HS-27A (cell line): ENCODE data around the gene ACER3.
"Not testable (repeated sequence)": the region's sequence is repeated elsewhere in the genome, so short reads cannot be mapped to it uniquely, and the experiment has no call there.

ENCODE experiments used
- DNase-seq: peaks from one replicate; pipeline ENCODE4 v3.0.0-alpha.2; 2012; ENCODE audit warnings: low read depth, missing footprints

The ACER3 gene

DNA sequence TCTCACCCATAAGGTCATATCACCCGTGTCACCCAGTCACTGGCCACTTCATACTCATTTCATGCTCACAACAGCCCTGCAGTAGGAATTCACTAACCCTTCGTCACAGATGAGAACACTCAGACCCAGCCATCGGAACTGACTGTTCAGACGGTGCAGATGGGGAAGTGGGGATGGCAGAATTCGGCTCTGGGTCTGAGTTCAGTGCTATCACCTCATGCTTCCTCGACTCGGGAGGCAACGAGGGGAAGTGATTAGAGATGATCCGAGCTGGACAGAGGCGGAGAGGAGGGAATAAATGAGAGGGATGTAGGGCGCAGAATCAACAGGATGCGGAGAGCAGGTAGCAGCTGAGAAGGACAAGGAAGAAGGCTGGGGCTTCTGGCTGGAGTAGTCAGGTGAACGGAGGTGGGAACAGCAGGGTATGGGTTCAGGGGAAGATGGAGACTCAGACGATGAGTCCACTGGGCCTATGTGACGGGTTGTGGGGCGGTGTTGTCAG, 178.2 kb downstream of the ACER3 start:
- no peak for DNase-seq

- no peak for DNase-seq
Observed at GRCh38 chr11:77039491-77040400, 179.0 kb downstream of the ACER3 start.

- DNase-seq: no peak
Observed at GRCh38 chr11:77040401-77040777, 179.7 kb downstream of the ACER3 start.

- DNase-seq: no peak
Observed at GRCh38 chr11:77040889-77041288, 180.2 kb downstream of the ACER3 start.

DNA sequence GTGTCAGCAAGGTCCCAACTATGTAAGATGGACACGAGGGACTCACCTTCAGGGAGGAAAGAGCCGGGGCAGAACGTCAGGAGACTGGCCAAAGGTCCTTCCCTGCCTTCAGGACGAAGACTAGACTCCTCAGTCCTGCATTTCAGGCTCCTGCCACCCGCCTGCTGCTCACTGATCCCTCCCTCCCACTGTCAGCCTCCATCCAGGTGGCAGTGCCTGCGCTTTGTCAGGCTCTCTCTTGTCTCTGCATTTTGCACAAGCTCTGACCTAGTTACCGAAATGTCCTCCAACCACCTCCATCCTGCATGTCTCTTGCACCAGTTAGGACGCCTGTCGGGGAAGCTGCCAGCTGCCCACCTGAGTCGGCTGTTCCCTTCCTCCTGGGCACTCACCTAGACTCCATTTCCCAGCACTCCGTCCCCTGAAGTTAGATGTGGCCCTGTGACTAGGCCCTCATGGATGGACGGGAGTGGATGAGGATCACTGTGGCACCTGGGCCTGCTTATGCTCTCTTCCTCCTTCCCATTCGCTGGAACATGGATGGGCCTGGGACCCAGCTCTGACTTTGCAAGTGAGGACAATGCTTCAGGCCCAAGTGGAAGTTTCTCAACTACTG, 181.5 kb downstream of the ACER3 start:
- no peak for DNase-seq

DNA sequence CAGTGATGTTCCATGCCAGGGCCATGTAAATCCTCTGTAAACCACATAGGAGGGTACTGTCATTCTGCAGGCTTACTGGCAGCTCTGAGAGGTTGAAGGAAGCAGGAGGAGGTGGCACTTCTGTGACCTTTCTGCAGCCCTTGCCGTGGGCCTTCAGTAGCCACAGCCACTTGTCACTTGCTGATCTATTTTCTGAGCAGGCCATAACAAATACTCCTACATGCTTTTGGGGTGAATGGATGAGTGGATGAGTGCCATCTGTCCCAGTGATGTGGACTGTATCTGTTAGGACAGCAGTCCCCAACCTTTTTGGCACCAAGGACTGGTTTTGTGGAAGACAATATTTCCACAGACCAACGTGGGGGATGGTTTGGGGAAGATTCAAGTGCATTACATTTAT, 183.6 kb downstream of the ACER3 start:
- no peak for DNase-seq

DNA sequence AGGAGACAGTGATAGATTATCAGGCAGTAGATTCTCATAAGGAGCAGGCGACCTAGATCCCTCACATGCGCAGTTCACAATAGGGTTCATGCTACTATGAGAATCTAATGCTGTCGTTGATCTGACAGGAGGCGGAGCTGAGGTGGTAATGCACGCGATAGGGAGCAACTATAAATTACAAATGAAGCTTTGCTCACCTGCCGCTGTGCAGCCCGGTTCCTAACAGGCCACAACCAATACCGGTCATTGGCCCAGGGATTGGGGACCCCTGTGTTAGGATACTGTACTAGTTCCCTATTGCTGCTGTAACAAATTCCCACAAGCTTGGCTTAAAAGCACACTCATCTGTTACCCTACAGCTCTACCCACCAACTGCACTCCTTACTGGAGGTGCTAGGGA, 184.2 kb downstream of the ACER3 start:
- no peak for DNase-seq

DNA sequence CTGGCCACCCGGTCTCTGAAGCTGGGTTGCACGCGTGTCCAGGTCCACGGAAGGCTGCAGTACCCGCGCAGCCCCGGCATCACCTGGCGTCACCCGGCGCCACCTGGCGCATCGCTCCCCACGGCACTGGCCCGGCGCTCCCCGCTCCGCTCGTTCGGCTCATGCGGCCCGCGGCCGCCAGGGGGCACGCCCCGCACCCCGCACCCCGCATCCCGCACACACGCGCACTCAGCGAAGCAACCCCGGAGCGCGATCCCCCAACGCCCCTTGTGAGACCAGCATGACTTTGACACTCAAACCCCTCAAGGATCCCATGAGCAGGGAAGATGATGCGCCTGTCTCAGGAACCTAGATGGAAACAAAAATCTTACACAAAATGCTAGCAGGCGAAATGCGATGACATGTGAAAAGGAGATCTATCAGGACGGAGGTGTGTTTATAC, 185.4 kb downstream of the ACER3 start:
- DNase-seq: no peak

- DNase-seq: peak; percentile 95
Observed at GRCh38 chr11:77047007-77047927, 186.5 kb downstream of the ACER3 start.

- not testable (repeated sequence) for DNase-seq
Observed at GRCh38 chr11:77047928-77048446, 187.3 kb downstream of the ACER3 start.

DNA sequence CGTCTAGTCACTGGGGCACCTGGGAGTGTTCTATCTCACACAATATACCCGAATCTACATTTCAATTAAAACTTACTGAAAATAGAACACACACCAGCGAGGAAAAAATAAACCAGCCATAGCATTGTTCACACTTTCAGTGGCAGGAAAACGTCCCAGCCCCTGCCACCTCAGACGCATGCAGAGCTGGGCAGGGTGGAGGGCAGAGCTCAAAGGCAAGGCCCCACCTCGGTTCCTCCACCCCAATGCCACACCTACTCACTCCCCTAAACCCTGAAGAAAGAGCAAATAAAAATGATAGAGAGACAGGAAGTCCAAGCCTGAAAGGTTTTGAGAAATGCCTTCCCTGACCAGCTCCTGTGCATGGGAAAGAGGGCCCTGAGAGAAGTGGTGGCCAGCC, 188.3 kb downstream of the ACER3 start:
- no peak for DNase-seq

- no peak for DNase-seq
Observed at GRCh38 chr11:77051511-77051910, 190.8 kb downstream of the ACER3 start.

GRCh38 chr11:77052518-77052917, 191.8 kb downstream of the ACER3 start:
- no peak for DNase-seq

DNA sequence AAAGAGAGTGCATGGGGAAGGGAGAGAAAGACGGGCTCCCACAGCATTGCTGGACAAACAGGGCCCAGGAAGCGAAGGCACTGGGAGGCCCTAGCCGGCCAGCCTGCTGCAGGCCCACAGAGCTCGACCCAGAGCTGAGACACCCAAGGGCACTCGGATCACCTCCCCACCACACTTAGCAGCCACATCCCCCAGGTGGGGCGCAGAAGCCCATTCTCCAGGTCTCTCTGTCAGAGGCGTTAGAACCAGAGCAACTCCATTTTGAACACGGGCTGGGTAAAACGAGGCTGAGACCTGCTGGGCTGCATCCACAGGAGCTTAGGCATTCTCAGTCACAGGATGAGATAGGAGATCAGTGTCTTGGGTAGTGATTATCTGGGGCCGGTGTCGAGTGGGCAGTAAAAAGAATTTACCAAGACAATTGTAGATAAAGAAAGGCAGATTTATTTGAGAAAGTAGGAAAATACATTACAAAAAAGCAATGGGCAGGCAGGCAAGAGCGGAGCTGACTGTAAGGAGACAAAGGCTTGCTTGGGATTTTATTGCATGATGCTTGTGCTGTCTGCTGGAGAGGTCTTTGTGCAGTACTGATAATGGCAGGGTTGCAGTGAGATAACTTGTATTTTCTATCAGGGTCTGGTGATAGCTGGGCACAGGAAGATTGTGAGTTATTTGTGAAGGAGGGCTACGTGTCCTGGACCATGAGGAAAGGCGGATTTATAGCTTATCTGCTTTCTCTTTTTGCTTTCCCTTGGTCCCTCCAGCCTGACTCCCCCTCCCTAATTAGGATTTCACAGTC, 192.7 kb downstream of the ACER3 start:
- DNase-seq: no peak

GRCh38 chr11:77054084-77054483, 193.4 kb downstream of the ACER3 start:
- no peak for DNase-seq

DNA sequence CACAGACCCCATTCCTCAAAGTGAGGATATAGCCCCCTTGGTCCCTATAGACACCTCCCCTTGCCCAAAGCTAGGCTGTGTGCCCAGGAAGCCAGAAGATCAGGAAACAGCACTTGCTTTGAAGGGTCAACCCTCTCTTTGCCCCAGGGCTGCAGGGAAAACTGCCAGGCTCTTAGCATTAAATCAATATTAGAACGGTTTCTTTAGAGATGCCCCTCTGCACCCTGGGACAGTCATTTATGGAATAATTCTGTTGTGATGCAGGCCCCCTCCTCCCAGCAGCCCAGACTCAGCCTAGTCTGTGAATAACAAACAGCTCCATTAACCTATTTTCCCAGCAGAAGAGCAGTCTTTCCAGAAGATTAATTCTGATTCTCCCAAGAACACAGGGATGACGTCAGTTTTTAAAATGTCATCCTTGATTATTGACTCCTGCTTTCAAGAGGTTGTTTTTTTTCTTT, 194.4 kb downstream of the ACER3 start:
- DNase-seq: no peak

GRCh38 chr11:77055913-77056312, 195.2 kb downstream of the ACER3 start:
- no peak for DNase-seq

- DNase-seq: no peak
Observed at GRCh38 chr11:77056814-77057402, 196.2 kb downstream of the ACER3 start.

DNA sequence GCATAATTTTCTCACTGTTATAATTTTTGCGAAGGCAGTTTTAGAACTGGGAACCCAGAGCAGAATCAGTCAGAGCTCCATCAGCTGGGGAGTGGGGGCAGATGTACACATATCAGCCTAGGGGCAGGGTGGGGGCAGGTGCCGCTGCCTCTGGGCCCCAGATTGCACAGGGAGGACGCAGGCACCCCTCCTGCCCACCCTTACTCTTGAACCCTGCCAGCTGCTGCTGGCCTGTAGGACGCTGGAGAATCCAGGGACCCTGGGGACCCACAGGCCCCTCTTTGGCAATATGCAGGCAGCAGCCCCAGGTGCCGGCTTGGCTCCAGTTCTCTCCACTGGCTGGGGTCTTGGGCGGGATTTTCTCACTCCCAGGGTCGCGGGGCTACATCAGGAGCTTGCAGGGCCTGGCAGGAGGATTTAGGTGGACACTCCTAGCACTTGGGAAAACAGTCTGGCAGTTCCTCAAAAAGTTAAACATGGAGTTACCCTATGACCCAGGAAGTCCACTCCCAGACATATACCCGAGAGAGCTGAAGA, 197.3 kb downstream of the ACER3 start:
- DNase-seq: no peak

DNA sequence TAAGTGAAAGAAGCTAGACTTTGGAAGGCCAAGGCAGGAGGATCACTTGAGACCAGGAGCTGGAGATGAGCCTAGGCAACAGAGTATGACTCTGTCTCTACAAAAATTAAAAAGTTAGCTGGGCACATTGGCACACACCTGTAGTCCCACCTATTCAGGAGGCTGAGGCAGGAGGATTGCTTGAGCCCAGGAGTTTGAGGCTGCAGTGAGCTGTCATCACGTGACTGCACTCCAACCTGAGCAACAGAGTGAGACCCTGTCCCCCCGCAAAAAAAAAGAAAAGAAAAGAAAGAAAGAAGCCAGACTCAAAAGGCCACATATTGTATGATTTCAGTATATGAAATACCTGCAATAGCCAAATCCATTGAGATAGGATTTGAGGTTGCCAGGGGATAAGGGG, 198.2 kb downstream of the ACER3 start:
- no peak for DNase-seq
